Thoracic aorta (tissue), 2 donors: Measurements from ENCODE around the gene USP48. TPM values are rescaled to one million over a fixed set of nuclear protein-coding genes. Genes with fewer than 3 reads are reported as not detected.

ENCODE experiments used
- ATAC-seq: fragments of 150-250 bp; one replicate; pipeline ENCODE4 v1.8.0; 2017; ENCODE audit warnings: low read depth; ENCODE audit not compliant: insufficient number of reproducible peaks, low FRiP score
- DNase-seq: peaks from one replicate; pipeline ENCODE4 v3.0.0-alpha.2; 2020; ENCODE audit warnings: low spot score
- H3K27ac ChIP-seq, 2 donors: fragments of 200-600 bp; sonication (generic); 1 replicate in 1 of 2; 2 replicates in 1 of 2; pipeline ENCODE4 v1.5.1; 2016; ENCODE audit warnings: mild to moderate bottlenecking in 2 of 2, moderate library complexity in 2 of 2
- H3K27me3 ChIP-seq: fragments of 200-600 bp; sonication (generic); replicated peaks from 2 replicates; pipeline ENCODE4 v1.6.0; 2016; ENCODE audit warnings: mild to moderate bottlenecking; ENCODE audit not compliant: insufficient read depth
- H3K36me3 ChIP-seq: fragments of 200-600 bp; sonication (generic); one replicate; pipeline ENCODE4 v1.5.1; 2016
- H3K4me1 ChIP-seq, 2 donors: fragments of 200-600 bp; sonication (generic); 1 replicate in 1 of 2; 2 replicates in 1 of 2; pipeline versions ENCODE4 v1.5.1 to v1.6.0; 2016; ENCODE audit warnings: low read depth in 2 of 2, mild to moderate bottlenecking in 1 of 2; ENCODE audit not compliant: control insufficient read depth in 1 of 2
- H3K4me3 ChIP-seq: fragments of 200-600 bp; sonication (generic); 2 replicates; pipeline ENCODE4 v1.5.1; 2016; ENCODE audit warnings: mild to moderate bottlenecking
- H3K9me3 ChIP-seq: fragments of 200-600 bp; sonication (generic); 2 replicates; pipeline ENCODE4 v1.5.1; 2016
- total RNA-seq, 2 donors: library from RNA; depleted of rRNA; stranded (reverse); fragments of >200 nt; gene quantifications; one replicate each; pipeline versions ENCODE4 v1.1.0 to v1.2.3, GENCODE V29; 2016
- TF ChIP-seq, protein P1 (sequence below): fragments of 200-600 bp; sonication (generic); IDR thresholded peaks from one replicate; pipeline ENCODE4 v1.5.1; 2019; ENCODE audit warnings: antibody characterized with exemption

Gene USP48
- total RNA-seq, 2 donors from 2014 or later, result 48.9 to 77.5 TPM

DNA sequence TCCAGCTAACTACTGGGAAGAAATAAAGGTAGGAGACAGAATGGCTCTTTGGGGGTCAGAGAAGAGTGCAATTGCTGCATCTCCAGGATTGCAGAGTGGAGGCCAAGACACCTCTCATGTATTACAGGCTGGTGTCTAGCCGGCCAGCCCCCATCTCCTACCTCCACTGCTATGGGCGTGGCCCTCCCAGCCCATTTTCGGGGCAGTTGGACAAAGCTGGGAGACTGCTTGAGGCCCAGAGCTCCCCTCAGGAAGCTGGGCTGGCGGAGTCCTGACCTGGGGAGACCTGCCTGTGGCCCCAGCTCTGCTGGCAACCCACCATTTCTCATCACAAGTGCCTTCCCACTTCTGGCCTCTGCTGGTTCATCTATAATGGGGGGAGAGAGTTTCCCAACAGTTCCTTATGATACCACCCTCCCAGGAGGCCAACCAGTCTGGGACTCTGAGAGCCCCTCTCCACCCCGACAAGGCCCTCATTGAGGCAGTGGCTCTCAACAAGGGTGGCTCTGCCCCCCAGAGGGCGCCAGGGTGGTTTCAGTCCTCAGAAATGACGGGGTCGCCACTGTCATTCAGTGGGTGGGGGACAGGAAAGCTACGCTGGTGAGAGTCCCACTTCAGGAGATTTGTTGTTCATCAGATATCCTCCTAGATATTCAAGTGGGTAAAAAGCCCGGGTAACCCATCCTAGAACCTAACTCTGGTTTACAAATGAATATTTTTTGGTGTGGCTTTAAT lies 125.3 kb downstream of the USP48 start:
- peaks cover 3 to 5% of the 10 kb centered on the region in 2 donors for H3K4me1 ChIP-seq
- H3K4me3 ChIP-seq, result no peak overlapping the region
- H3K9me3 ChIP-seq, result no peaks in the 10 kb centered on the region
- TF ChIP-seq, protein P1, sequence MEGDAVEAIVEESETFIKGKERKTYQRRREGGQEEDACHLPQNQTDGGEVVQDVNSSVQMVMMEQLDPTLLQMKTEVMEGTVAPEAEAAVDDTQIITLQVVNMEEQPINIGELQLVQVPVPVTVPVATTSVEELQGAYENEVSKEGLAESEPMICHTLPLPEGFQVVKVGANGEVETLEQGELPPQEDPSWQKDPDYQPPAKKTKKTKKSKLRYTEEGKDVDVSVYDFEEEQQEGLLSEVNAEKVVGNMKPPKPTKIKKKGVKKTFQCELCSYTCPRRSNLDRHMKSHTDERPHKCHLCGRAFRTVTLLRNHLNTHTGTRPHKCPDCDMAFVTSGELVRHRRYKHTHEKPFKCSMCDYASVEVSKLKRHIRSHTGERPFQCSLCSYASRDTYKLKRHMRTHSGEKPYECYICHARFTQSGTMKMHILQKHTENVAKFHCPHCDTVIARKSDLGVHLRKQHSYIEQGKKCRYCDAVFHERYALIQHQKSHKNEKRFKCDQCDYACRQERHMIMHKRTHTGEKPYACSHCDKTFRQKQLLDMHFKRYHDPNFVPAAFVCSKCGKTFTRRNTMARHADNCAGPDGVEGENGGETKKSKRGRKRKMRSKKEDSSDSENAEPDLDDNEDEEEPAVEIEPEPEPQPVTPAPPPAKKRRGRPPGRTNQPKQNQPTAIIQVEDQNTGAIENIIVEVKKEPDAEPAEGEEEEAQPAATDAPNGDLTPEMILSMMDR, result no peak
- no peak overlapping the region for H3K27ac ChIP-seq
- ATAC-seq (no peak), DNase-seq (no peak)
- H3K36me3 ChIP-seq, result no peaks in the 10 kb centered on the region
- H3K27me3 ChIP-seq, result no peaks in the 10 kb centered on the region

DNA sequence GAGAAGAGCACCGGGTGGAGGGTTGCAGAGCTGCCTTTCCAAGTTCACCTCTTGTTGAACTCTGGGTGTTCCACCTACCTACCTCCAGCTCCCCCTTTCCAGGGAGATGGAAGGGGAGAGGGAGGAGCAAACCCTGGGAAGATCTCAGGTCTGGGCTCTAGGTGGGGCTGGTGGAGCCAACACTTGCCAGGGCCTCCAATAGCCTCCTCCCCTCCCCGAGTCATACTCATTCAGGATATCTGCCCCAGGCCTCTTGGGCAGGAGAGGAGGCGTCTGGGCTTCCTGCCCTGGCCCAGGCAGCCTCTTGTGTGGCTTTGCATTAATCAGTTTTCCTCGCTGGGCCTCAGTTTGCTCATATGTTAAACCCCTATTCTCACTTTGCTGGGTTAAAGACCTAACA lies 127.2 kb downstream of the USP48 start:
- H3K27me3 ChIP-seq, result no peaks in the 10 kb centered on the region
- H3K4me1 ChIP-seq, result peaks cover 7 to 12% of the 10 kb centered on the region in 2 donors
- no peak for ATAC-seq
- H3K9me3 ChIP-seq, result no peaks in the 10 kb centered on the region
- H3K27ac ChIP-seq, result no peak overlapping the region
- no peak for DNase-seq
- TF ChIP-seq, protein P1, result no peak
- H3K36me3 ChIP-seq, result no peaks in the 10 kb centered on the region
- H3K4me3 ChIP-seq, result no peak overlapping the region

DNA sequence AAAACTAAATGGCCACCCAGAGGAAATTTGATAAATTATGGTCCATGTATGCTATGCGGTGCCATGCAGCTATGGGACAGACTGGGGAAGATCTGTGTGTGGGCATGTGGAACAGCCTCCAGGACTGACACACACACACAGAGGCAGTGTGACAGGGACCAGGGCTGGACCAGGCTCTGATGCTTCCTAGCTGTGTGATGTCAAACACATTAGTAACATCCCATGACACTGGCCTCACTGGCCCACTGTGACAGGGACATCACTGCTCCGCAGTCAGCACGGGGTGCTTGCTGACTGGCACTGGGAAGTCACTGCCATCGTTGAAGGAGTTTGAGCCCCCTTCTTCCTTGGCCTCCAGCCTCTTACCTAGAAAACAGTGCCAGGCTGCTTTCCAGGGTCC lies 127.7 kb downstream of the USP48 start:
- Histone ChIP-seq H3K4me3 (no peak overlapping the region), H3K4me1 (peaks cover 7 to 12% of the 10 kb centered on the region in 2 donors), H3K27ac (no peak overlapping the region), H3K27me3 (no peaks in the 10 kb centered on the region), H3K9me3 (no peaks in the 10 kb centered on the region), H3K36me3 (no peaks in the 10 kb centered on the region)
- DNase-seq (no peak), ATAC-seq (no peak)
- TF ChIP-seq, protein P1, result no peak

DNA sequence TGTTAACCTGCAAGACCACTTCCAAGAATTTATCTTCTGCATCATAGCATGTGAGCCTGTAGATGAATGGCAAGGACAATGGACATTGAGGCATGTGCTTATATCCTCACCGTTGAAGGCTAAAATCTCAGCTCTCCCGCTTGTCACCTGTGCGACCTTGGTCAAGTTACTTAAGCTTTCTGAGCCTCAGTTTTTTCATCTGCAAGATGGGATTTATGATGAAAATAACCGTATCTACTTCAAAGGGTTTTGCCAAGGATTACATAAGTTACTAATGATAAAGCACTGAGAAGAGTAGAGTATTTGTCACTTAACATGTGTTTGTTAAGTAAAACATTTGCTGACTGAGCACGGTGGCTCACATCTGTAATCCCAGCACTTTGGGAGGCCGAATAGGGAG lies 128.7 kb downstream of the USP48 start:
- Histone ChIP-seq H3K36me3 (no peaks in the 10 kb centered on the region), H3K9me3 (no peaks in the 10 kb centered on the region), H3K27ac (no peak overlapping the region), H3K4me3 (no peak overlapping the region), H3K27me3 (no peaks in the 10 kb centered on the region), H3K4me1 (peaks cover 4 to 8% of the 10 kb centered on the region in 2 donors)
- ATAC-seq (no peak), DNase-seq (no peak)
- TF ChIP-seq, protein P1, result no peak

DNA sequence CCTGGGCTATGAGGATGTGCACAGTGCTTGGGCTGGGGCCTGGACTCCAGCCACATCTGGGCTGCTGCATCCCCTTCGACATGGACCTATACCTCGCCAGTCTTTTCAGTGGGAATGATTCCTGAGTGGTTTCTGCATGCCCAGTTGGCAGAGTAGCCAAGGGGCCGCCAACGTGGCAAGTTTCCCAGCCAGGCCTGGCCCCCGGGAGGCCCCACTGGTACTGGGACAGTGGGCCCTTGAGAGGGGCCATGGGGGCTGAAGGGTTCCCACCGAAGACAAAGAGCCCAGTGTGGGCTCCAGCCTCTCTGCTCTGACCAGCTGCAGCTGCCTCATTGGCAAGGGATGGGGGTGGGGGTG lies 129.2 kb downstream of the USP48 start:
- no peaks in the 10 kb centered on the region for H3K36me3 ChIP-seq
- H3K4me3 ChIP-seq, result no peak overlapping the region
- H3K27me3 ChIP-seq, result no peaks in the 10 kb centered on the region
- no peaks in the 10 kb centered on the region for H3K9me3 ChIP-seq
- peaks cover 4 to 8% of the 10 kb centered on the region in 2 donors for H3K4me1 ChIP-seq
- TF ChIP-seq, protein P1, result no peak
- no peak overlapping the region for H3K27ac ChIP-seq
- no peak for DNase-seq
- ATAC-seq, result no peak
